ENCODE data around the gene LMO7.

Gene LMO7

GRCh38 chr13:75801388-75801945, 165.3 kb downstream of the LMO7 start:
- POLR2A ChIA-PET, result interaction anchor here (0.5 to 0.7 kb wide), 2 partner anchors 12 to 85 kb away, joined by 3 read pairs; no protein-coding TSS in a partner anchor

GRCh38 chr13:75802161-75802560, 166.0 kb downstream of the LMO7 start:
- ChIA-PET POLR2A (no interaction called here), CTCF (interaction anchor here (0.9 to 1.5 kb wide), 2 partner anchors 106 to 115 kb away, joined by 3 to 4 read pairs; no protein-coding TSS in a partner anchor)
- TF ChIP-seq CTCF (IDR thresholded peaks at IDR 0.05; ENCODE audit: insufficient read depth, low read length, missing control alignments), result no peak
- no peak overlapping the region for H3K4me3 ChIP-seq (ENCODE audit: low read depth, low read length)
- DNase-seq (ENCODE audit: low read depth, low spot score), result no peak

More at GRCh38 chr13:75801388-75801945, 165.3 kb downstream of the LMO7 start:
- DNase-seq (ENCODE audit: low read depth, low spot score), result no peak
- CTCF ChIA-PET, result interaction anchor here (2.0 kb wide), 1 partner anchor 105 kb away, joined by 6 read pairs; no protein-coding TSS in a partner anchor
- TF ChIP-seq CTCF (IDR thresholded peaks at IDR 0.05; ENCODE audit: insufficient read depth, low read length, missing control alignments), result no peak
- H3K4me3 ChIP-seq (ENCODE audit: low read depth, low read length), result no peak overlapping the region

- ChIA-PET POLR2A (no interaction called here), CTCF (interaction anchor here (0.9 to 1.6 kb wide), 3 partner anchors 107 to 116 kb away, joined by 3 to 8 read pairs (median 4); no protein-coding TSS in a partner anchor)
- no peak overlapping the region for H3K4me3 ChIP-seq (ENCODE audit: low read depth, low read length)
- no peak for DNase-seq (ENCODE audit: low read depth, low spot score)
- no peak for TF ChIP-seq CTCF (IDR thresholded peaks at IDR 0.05; ENCODE audit: insufficient read depth, low read length, missing control alignments)
These were observed 167.1 kb downstream of the LMO7 start for GRCh38 chr13:75803164-75803611.

GRCh38 chr13:75804054-75804453, 167.9 kb downstream of the LMO7 start:
- CTCF ChIA-PET, result interaction anchor here (1.6 kb wide), 1 partner anchor 108 kb away, joined by 8 read pairs; no protein-coding TSS in a partner anchor

GRCh38 chr13:75804605-75805004, 168.5 kb downstream of the LMO7 start:
- CTCF ChIA-PET, result interaction anchor here (1.6 kb wide), 1 partner anchor 108 kb away, joined by 8 read pairs; no protein-coding TSS in a partner anchor
- no peak for TF ChIP-seq CTCF (IDR thresholded peaks at IDR 0.05; ENCODE audit: insufficient read depth, low read length, missing control alignments)
- POLR2A ChIA-PET, result no interaction called here

More at GRCh38 chr13:75804054-75804453, 167.9 kb downstream of the LMO7 start:
- TF ChIP-seq CTCF (IDR thresholded peaks at IDR 0.05; ENCODE audit: insufficient read depth, low read length, missing control alignments), result no peak
- no peak for DNase-seq (ENCODE audit: low read depth, low spot score)
- no peak overlapping the region for H3K4me3 ChIP-seq (ENCODE audit: low read depth, low read length)
- POLR2A ChIA-PET, result no interaction called here

GRCh38 chr13:75806117-75806516, 170.0 kb downstream of the LMO7 start:
- TF ChIP-seq CTCF (IDR thresholded peaks at IDR 0.05; ENCODE audit: insufficient read depth, low read length, missing control alignments), result no peak

More at GRCh38 chr13:75804605-75805004, 168.5 kb downstream of the LMO7 start:
- H3K4me3 ChIP-seq (ENCODE audit: low read depth, low read length), result no peak overlapping the region
- no peak for DNase-seq (ENCODE audit: low read depth, low spot score)

More at GRCh38 chr13:75806117-75806516, 170.0 kb downstream of the LMO7 start:
- ChIA-PET CTCF (interaction anchor here (0.7 to 2.1 kb wide), 4 partner anchors 10 to 237 kb away, joined by 3 to 8 read pairs (median 4); no protein-coding TSS in a partner anchor), POLR2A (no interaction called here)
- DNase-seq (ENCODE audit: low read depth, low spot score), result no peak
- no peak overlapping the region for H3K4me3 ChIP-seq (ENCODE audit: low read depth, low read length)

Data from AG04449 (cell line).